Left lobe of liver (tissue), 2 donors: ENCODE measurements around the gene SLC2A1. TPM values are rescaled to one million over a fixed set of nuclear protein-coding genes. Genes with fewer than 3 reads are reported as not detected.
"Not testable (repeated sequence)": the region's sequence is repeated elsewhere in the genome, so short reads cannot be mapped to it uniquely, and the experiment has no call there.

Source experiments
- ATAC-seq: fragments of 200-7000 bp; cut with Tn5 transposase; one replicate; pipeline ENCODE4 v1.9.1; 2020; ENCODE audit warnings: mild to moderate bottlenecking, moderate library complexity
- DNase-seq: peaks from one replicate; pipeline ENCODE4 v3.0.0-alpha.2; 2020; ENCODE audit warnings: low spot score
- total RNA-seq: library from RNA; stranded (reverse); gene quantifications from one replicate; pipeline ENCODE4 v1.2.1, GENCODE V29; 2021
- donor health status: DM: no; HTN: no; CAD: no; lungs with moderate emphysema.
- donor health status: DM: no; HTN: yes; CAD: no.

SLC2A1 gene
- total RNA-seq, 1 donor from 2014 or later: 9.5 TPM

GRCh38 chr1:42914092-42914627 is 44.5 kb downstream of the SLC2A1 start:
- ATAC-seq: no peak
- DNase-seq: no peak

- ATAC-seq (peak; percentile 97), DNase-seq (peak; percentile 63)
Observed at GRCh38 chr1:42913426-42914091, 45.1 kb downstream of the SLC2A1 start.

- DNase-seq (peak; percentile 3), ATAC-seq (no peak)
Observed at GRCh38 chr1:42910985-42911384, 47.7 kb downstream of the SLC2A1 start.

GRCh38 chr1:42908046-42908445 is 50.6 kb downstream of the SLC2A1 start:
- ATAC-seq (no peak), DNase-seq (no peak)

GRCh38 chr1:42904434-42904833 is 54.2 kb downstream of the SLC2A1 start:
- ATAC-seq: no peak
- no peak for DNase-seq

- ATAC-seq, DNase-seq: not testable (repeated sequence)
Observed at GRCh38 chr1:42899960-42900359, 58.7 kb downstream of the SLC2A1 start.

GRCh38 chr1:42891465-42892138 is 67.1 kb downstream of the SLC2A1 start:
- ATAC-seq: no peak
- DNase-seq: no peak

- no peak for ATAC-seq
Observed at GRCh38 chr1:42889264-42889663, 69.4 kb downstream of the SLC2A1 start.

GRCh38 chr1:42888013-42888633 is 70.5 kb downstream of the SLC2A1 start:
- no peak for DNase-seq
- no peak for ATAC-seq

More at GRCh38 chr1:42889264-42889663, 69.4 kb downstream of the SLC2A1 start:
- DNase-seq: no peak

GRCh38 chr1:42887366-42887765 is 71.3 kb downstream of the SLC2A1 start:
- DNase-seq (no peak), ATAC-seq (no peak)

- ATAC-seq (no peak), DNase-seq (no peak)
Observed at GRCh38 chr1:42886800-42887199, 71.9 kb downstream of the SLC2A1 start.

GRCh38 chr1:42886046-42886739 is 72.5 kb downstream of the SLC2A1 start:
- no peak for DNase-seq

GRCh38 chr1:42880384-42880783 is 78.3 kb downstream of the SLC2A1 start:
- ATAC-seq (no peak), DNase-seq (no peak)

More at GRCh38 chr1:42886046-42886739, 72.5 kb downstream of the SLC2A1 start:
- ATAC-seq: no peak

- ATAC-seq (no peak), DNase-seq (no peak)
Observed at GRCh38 chr1:42877380-42877779, 81.3 kb downstream of the SLC2A1 start.

GRCh38 chr1:42876009-42876408 is 82.7 kb downstream of the SLC2A1 start:
- ATAC-seq: peak; percentile 34
- no peak for DNase-seq

Other genes with a start within 250 kb of the SLC2A1 start
- gene CLDN19, start 218.6 kb downstream of the SLC2A1 start, total RNA-seq: not detected
- 26.5 TPM for gene P3H1, start 191.8 kb downstream of the SLC2A1 start, total RNA-seq
- 4.0 TPM for gene C1orf50, start 191.6 kb downstream of the SLC2A1 start, total RNA-seq
- 0.08 TPM for gene TMEM269, start 173.9 kb downstream of the SLC2A1 start, total RNA-seq
- 15.1 TPM for gene ERMAP, start 141.7 kb downstream of the SLC2A1 start, total RNA-seq
- gene SVBP, start 141.5 kb downstream of the SLC2A1 start, total RNA-seq: 6.9 TPM
- gene ZNF691, start 112.3 kb downstream of the SLC2A1 start, total RNA-seq: 6.8 TPM
- gene EBNA1BP2, start 213.4 kb upstream of the SLC2A1 start, total RNA-seq: 76.1 TPM
- not detected for gene CFAP57, start 213.5 kb upstream of the SLC2A1 start, total RNA-seq